ENCODE measurements around the gene SAMD7. TPM values are rescaled to one million over a fixed set of nuclear protein-coding genes. Genes with fewer than 3 reads are reported as not detected.
A peak's percentile ranks its signal among the peaks of the same experiment; 100 is the strongest.

The SAMD7 gene
- total RNA-seq, 1 donor from 2014 or later = not detected

DNA sequence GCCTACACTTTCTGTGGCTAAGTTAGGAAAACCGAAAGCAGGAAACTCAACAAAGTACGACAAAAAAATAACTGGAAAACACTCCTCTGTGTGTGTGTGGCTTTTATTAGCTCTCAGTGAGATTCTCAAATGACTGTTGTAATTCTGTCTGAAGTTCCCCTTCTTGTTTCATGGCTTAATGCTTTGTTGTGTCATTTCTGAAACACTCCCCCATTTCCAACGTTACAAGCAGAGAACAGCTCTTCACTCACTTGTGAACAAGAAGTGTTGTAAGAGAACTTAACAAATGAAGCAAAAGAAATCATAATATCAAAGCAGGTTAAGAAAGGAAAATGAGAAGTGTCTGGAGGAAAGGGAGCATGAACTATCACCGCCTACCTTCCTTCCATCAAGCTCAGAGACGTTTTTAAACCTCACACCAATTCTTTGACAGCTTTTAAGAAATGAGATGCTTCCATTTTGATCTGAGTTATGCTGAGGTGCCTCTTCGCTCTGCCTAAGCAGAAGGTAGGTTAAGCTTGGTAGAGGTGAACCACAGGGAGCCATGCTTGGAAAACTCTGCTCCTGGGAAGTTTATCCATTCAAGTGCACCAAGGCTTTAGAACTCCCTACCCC is 42.9 kb downstream of the SAMD7 start:
- intact Hi-C loops (cut with DNase I) = no loop called here
- ATAC-seq (ENCODE audit: poor library complexity) = no peak
- DNase-seq = no peak

DNA sequence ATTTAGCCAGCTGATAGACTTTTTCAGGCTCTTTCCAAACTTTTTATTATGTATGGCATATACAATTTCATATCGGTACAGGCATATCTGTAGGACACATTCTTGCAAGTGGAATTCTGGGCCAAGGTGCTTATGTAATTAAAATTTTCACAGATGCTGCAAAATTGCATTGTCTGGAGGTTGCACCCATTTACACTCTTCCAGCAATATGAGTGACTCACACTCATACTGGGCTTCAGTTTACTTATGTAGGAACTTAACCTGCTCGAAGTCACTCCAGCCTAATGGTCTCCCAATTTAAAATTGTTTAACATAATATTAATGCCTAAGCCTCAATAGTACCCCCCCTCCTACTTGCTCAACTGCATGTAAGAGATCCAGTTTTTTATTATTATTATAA is 44.0 kb downstream of the SAMD7 start:
- DNase-seq = no peak
- no peak for ATAC-seq (ENCODE audit: poor library complexity)
- intact Hi-C loops (cut with DNase I) = no loop called here

- DNase-seq (no peak), ATAC-seq (ENCODE audit: poor library complexity) (no peak)
- intact Hi-C loops (cut with DNase I) = loop anchor here (10.0 kb wide), 1 partner anchor 189 kb away; the partner anchor contains the start of gene MYNN
Observed at GRCh38 chr3:169964176-169964575, 52.8 kb downstream of the SAMD7 start.

DNA sequence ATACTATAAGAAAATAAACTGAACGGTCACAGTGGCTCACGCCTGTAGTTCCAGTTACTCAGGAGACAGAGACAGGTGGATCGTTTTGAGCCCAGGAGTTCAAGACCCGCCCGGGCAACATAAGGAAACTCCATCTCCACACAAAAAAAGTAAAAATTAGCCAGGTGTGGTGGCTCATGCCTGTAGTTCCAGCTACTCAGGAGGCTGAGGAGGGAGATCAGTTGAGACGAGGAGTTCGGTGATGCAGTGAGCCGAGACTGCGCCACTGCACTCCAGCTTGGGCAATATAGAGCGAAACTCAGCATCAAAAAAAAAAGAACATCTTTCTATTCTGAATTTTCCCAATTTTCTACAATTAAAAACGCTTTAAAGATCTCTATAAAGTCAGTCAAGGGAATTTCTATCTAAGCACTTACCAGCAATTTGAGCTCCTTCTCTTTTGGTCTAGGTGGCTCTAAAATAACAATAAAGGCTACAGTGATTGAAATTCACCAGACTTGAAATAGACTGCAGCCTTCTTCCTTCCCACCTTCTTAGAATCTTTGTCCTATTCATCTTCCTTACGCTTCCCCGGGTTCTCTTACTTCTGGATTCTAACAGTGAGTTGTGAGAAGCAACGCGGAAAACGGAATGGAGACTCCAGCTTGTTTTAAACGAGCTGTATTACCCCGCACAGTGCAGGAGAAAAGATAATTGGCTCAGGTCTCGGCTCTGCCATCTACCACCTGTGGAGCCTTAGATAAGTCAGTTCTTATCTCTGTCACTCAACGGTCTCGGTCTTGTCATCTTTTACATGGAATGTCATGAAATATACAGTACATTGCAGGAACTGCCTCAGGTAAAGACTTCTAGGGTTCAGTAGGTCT is 54.4 kb downstream of the SAMD7 start:
- peak; percentile 2 for ATAC-seq (ENCODE audit: poor library complexity)
- DNase-seq = no peak

DNA sequence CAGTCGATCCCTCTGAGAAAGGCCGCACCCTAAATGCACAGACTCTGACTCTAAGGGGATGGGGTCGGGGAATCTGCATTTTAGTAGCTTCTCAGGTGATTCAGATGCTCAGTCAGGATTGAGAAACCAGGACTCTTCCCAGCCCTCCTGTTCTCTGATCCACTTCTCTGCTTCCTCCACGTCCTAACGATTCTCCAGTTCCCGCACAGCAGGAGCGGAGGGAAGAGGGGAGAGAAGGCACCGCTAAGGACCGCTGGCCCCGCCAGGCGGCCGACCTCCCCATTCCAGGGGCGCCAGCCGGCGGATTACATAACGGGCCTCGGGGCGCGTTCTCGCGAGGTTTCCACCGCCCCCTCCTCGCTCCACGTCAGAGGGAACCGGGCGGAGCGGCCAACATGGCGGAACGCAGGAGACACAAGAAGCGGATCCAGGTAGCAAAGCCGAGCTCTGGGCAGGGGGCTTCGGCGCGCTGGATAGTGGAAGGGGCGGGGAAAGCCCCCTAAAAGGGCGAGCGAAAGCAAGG is 55.1 kb downstream of the SAMD7 start, which contains the start of gene SEC62:
Gene SEC62 (plus strand): TSS at position 380 of the 523 bp plus-strand sequence. CDS start 16 bp downstream, at position 396.
- intact Hi-C loops (cut with DNase I) = loop anchor here (5.0 to 10.0 kb wide), 2 partner anchors 104 to 192 kb away; partner anchors contain the start of gene MYNN
- DNase-seq (peak; percentile 97), ATAC-seq (ENCODE audit: poor library complexity) (peak; percentile 99)

More for the DNA sequence above, 54.4 kb downstream of the SAMD7 start:
- intact Hi-C loops (cut with DNase I) = loop anchor here (5.0 to 10.0 kb wide), 2 partner anchors 103 to 191 kb away; partner anchors contain the start of gene MYNN

GRCh38 chr3:169966951-169967915 is 55.9 kb downstream of the SAMD7 start:
- ATAC-seq (ENCODE audit: poor library complexity) (peak; percentile 85), DNase-seq (peak; percentile 74)
- intact Hi-C loops (cut with DNase I) = loop anchor here (5.0 to 10.0 kb wide), 2 partner anchors 105 to 192 kb away; partner anchors contain the start of gene MYNN

GRCh38 chr3:169968224-169968885 is 57.0 kb downstream of the SAMD7 start:
- intact Hi-C loops (cut with DNase I) = loop anchor here (5.0 to 10.0 kb wide), 2 partner anchors 106 to 194 kb away; partner anchors contain the start of gene MYNN
- no peak for DNase-seq

GRCh38 chr3:169969174-169970095 is 58.1 kb downstream of the SAMD7 start:
- intact Hi-C loops (cut with DNase I) = loop anchor here (5.0 to 10.0 kb wide), 2 partner anchors 107 to 195 kb away; partner anchors contain the start of gene MYNN
- ATAC-seq (ENCODE audit: poor library complexity) (no peak), DNase-seq (no peak)

More at GRCh38 chr3:169968224-169968885, 57.0 kb downstream of the SAMD7 start:
- no peak for ATAC-seq (ENCODE audit: poor library complexity)

GRCh38 chr3:169970847-169971246 is 59.5 kb downstream of the SAMD7 start:
- DNase-seq (no peak), ATAC-seq (ENCODE audit: poor library complexity) (no peak)
- intact Hi-C loops (cut with DNase I) = no loop called here

- ATAC-seq (ENCODE audit: poor library complexity) = no peak
- intact Hi-C loops (cut with DNase I) = no loop called here
- DNase-seq = no peak
Observed at GRCh38 chr3:169971522-169971921, 60.1 kb downstream of the SAMD7 start.

DNA sequence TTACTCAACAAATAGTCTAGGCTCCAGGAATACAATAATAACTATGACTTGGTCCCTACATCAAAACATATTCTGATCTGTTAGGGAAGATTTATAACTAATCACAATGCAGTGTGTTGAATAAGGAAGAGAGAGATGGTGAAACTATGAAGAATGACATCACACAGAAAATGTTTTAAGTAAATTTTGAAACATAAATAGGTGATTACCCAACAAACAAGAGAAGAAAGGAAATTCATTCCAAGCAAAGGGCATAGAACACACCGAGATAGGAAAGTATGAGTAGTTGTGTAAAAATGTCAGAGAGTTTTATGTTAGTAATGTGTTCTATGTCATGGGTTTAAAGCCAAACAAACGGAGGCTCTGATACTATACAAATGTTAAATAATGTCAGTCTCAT is 68.7 kb downstream of the SAMD7 start:
- intact Hi-C loops (cut with DNase I) = loop anchor here (10.0 kb wide), 1 partner anchor 185 kb away; no protein-coding TSS in a partner anchor
- DNase-seq (no peak), ATAC-seq (ENCODE audit: poor library complexity) (no peak)

- no peak for ATAC-seq (ENCODE audit: poor library complexity)
- intact Hi-C loops (cut with DNase I) = loop anchor here (10.0 kb wide), 1 partner anchor 189 kb away; no protein-coding TSS in a partner anchor
Observed at GRCh38 chr3:169984292-169984691, 72.9 kb downstream of the SAMD7 start.

More at GRCh38 chr3:169984292-169984691, 72.9 kb downstream of the SAMD7 start:
- DNase-seq = no peak

Other genes starting within 250 kb of the SAMD7 start
- gene MECOM, start 247.9 kb upstream of the SAMD7 start, total RNA-seq = 15.5 TPM
- 1.5 TPM for gene TERC, start 146.5 kb upstream of the SAMD7 start, total RNA-seq
- 0.59 TPM for gene ACTRT3, start 142.0 kb upstream of the SAMD7 start, total RNA-seq
- gene MYNN, start 138.2 kb upstream of the SAMD7 start, total RNA-seq = 11.4 TPM
- gene LRRIQ4, start 98.7 kb upstream of the SAMD7 start, total RNA-seq = not detected
- gene LRRC34, start 98.7 kb upstream of the SAMD7 start, total RNA-seq = 2.0 TPM
- gene LRRC31, start 41.6 kb upstream of the SAMD7 start, total RNA-seq = not detected
- gene SEC62, start 55.2 kb downstream of the SAMD7 start, total RNA-seq = 85.4 TPM
- 0.54 TPM for gene GPR160, start 126.4 kb downstream of the SAMD7 start, total RNA-seq

All from Right ventricle myocardium superior (tissue), 1 donor.